ENCODE results near the gene SPNS2. TPM values are rescaled to one million over a fixed set of nuclear protein-coding genes. Genes with fewer than 3 reads are reported as not detected.

The SPNS2 gene
- total and polyA plus RNA-seq, 2 experiments from 2014 or later = 1.7 to 2.3 TPM

DNA sequence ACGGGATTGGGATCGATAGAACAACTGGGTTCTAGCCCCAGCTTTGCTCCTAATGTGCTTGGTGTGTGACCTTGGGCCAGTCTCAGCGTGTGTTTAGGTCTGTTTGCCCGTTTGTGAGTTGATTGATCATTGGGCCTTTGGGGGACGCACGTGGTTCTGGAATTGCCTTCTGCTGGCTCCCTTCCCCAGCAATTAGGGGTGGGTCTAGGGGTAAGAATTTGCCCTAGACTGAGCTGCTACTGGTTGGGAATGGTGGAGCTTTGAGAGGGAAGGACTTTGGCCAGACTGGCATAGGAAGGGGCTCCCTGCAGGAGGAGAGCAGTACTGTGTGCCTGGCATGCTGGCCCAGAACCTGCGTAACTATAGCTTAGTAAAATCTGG, 1.5 kb downstream of the SPNS2 start:
- Histone ChIP-seq H2AFZ (peak overlapping the region; percentile 92; the same call in 1 of the 2 replicates), H4K20me1 (replicated peaks; ENCODE audit: insufficient read depth) (no peaks in the 10 kb centered on the region), H3K4me2 (peak overlapping the region; percentile 88), H3K4me3 (peak overlapping the region; percentile 72), H3K4me1 (ENCODE audit: insufficient read depth) (peaks cover 4% of the 10 kb centered on the region; the same call in 1 of the 2 replicates), H3F3A (replicated peaks; ENCODE audit: low read depth) (no peaks in the 10 kb centered on the region; the same call in 1 of the 2 replicates), H3K9me2 (ENCODE audit: insufficient read depth) (no peaks in the 10 kb centered on the region), H3K27ac (ENCODE audit: low read depth) (no peak overlapping the region), H3K79me2 (replicated peaks; ENCODE audit: insufficient read depth) (no peaks in the 10 kb centered on the region), H3K36me3 (ENCODE audit: insufficient read depth) (no peaks in the 10 kb centered on the region), H3K27me3 (ENCODE audit: insufficient read depth) (peaks cover 55% of the 10 kb centered on the region)
- peaks cover 63% of the 10 kb centered on the region for H3K27me3 Mint-ChIP-seq (ENCODE audit: insufficient read depth, low read depth, poor library complexity)
- peak overlapping the region; percentile 78 for H3K4me3 Mint-ChIP-seq
- H3K4me1 Mint-ChIP-seq = peaks cover 18% of the 10 kb centered on the region
- no peak overlapping the region for H3K27ac Mint-ChIP-seq
- H3K36me3 Mint-ChIP-seq (ENCODE audit: low read depth) = no peaks in the 10 kb centered on the region
- no peaks in the 10 kb centered on the region for H3K9me3 Mint-ChIP-seq
- TF ChIP-seq, protein P1, sequence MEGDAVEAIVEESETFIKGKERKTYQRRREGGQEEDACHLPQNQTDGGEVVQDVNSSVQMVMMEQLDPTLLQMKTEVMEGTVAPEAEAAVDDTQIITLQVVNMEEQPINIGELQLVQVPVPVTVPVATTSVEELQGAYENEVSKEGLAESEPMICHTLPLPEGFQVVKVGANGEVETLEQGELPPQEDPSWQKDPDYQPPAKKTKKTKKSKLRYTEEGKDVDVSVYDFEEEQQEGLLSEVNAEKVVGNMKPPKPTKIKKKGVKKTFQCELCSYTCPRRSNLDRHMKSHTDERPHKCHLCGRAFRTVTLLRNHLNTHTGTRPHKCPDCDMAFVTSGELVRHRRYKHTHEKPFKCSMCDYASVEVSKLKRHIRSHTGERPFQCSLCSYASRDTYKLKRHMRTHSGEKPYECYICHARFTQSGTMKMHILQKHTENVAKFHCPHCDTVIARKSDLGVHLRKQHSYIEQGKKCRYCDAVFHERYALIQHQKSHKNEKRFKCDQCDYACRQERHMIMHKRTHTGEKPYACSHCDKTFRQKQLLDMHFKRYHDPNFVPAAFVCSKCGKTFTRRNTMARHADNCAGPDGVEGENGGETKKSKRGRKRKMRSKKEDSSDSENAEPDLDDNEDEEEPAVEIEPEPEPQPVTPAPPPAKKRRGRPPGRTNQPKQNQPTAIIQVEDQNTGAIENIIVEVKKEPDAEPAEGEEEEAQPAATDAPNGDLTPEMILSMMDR (conservative IDR thresholded peaks at IDR 0.05; ENCODE audit: low read depth in 2 of 2) = 0 out of 4 replicates have a peak, but pooled peaks of 1 of the 2 experiments have one; percentile 8
- no peak for TF ChIP-seq EZH2phosphoT487 (IDR thresholded peaks at IDR 0.05; ENCODE audit: unreplicated experiment)
- DNase-seq (ENCODE audit: low spot score) (no peak), ATAC-seq (no peak; the same call in 2 of the 3 replicates)

- DNase-seq (ENCODE audit: low spot score) = no peak
- Mint-ChIP-seq H3K27me3 (ENCODE audit: insufficient read depth, low read depth, poor library complexity) (peaks cover 61% of the 10 kb centered on the region), H3K4me1 (peaks cover 18% of the 10 kb centered on the region), H3K27ac (no peak overlapping the region), H3K4me3 (no peak overlapping the region), H3K36me3 (ENCODE audit: low read depth) (no peaks in the 10 kb centered on the region), H3K9me3 (no peaks in the 10 kb centered on the region)
- no peak for ATAC-seq
- H3K36me3 ChIP-seq (ENCODE audit: insufficient read depth) = no peaks in the 10 kb centered on the region
- H3K27ac ChIP-seq (ENCODE audit: low read depth) = no peak overlapping the region
- H2AFZ ChIP-seq = no peak overlapping the region
- H3K4me3 ChIP-seq = no peak overlapping the region
- no peaks in the 10 kb centered on the region for H3K79me2 ChIP-seq (replicated peaks; ENCODE audit: insufficient read depth)
- H3K27me3 ChIP-seq (ENCODE audit: insufficient read depth) = peaks cover 50% of the 10 kb centered on the region
- peaks cover 4% of the 10 kb centered on the region; the same call in 1 of the 2 replicates for H3K4me1 ChIP-seq (ENCODE audit: insufficient read depth)
- no peak overlapping the region for H3K4me2 ChIP-seq
- no peaks in the 10 kb centered on the region for H4K20me1 ChIP-seq (replicated peaks; ENCODE audit: insufficient read depth)
- H3K9me2 ChIP-seq (ENCODE audit: insufficient read depth) = no peaks in the 10 kb centered on the region
- H3F3A ChIP-seq (replicated peaks; ENCODE audit: low read depth) = no peaks in the 10 kb centered on the region; the same call in 1 of the 2 replicates
- TF ChIP-seq ZNF331 (CRISPR knock-in tag; IDR thresholded peaks at IDR 0.05; ENCODE audit: low read depth) (no peak), EZH2 (IDR thresholded peaks at IDR 0.05; ENCODE audit: low read depth, unreplicated experiment) (no peak), NANOG (IDR thresholded peaks at IDR 0.05; ENCODE audit: borderline replicate concordance) (no peak), CREB1 (CRISPR knock-in tag; IDR thresholded peaks at IDR 0.05; ENCODE audit: low read depth) (no peak), ETS1 (IDR thresholded peaks at IDR 0.05) (no peak), STAT1 (IDR thresholded peaks at IDR 0.05; ENCODE audit: unreplicated experiment) (no peak)
- TF ChIP-seq, protein P2, sequence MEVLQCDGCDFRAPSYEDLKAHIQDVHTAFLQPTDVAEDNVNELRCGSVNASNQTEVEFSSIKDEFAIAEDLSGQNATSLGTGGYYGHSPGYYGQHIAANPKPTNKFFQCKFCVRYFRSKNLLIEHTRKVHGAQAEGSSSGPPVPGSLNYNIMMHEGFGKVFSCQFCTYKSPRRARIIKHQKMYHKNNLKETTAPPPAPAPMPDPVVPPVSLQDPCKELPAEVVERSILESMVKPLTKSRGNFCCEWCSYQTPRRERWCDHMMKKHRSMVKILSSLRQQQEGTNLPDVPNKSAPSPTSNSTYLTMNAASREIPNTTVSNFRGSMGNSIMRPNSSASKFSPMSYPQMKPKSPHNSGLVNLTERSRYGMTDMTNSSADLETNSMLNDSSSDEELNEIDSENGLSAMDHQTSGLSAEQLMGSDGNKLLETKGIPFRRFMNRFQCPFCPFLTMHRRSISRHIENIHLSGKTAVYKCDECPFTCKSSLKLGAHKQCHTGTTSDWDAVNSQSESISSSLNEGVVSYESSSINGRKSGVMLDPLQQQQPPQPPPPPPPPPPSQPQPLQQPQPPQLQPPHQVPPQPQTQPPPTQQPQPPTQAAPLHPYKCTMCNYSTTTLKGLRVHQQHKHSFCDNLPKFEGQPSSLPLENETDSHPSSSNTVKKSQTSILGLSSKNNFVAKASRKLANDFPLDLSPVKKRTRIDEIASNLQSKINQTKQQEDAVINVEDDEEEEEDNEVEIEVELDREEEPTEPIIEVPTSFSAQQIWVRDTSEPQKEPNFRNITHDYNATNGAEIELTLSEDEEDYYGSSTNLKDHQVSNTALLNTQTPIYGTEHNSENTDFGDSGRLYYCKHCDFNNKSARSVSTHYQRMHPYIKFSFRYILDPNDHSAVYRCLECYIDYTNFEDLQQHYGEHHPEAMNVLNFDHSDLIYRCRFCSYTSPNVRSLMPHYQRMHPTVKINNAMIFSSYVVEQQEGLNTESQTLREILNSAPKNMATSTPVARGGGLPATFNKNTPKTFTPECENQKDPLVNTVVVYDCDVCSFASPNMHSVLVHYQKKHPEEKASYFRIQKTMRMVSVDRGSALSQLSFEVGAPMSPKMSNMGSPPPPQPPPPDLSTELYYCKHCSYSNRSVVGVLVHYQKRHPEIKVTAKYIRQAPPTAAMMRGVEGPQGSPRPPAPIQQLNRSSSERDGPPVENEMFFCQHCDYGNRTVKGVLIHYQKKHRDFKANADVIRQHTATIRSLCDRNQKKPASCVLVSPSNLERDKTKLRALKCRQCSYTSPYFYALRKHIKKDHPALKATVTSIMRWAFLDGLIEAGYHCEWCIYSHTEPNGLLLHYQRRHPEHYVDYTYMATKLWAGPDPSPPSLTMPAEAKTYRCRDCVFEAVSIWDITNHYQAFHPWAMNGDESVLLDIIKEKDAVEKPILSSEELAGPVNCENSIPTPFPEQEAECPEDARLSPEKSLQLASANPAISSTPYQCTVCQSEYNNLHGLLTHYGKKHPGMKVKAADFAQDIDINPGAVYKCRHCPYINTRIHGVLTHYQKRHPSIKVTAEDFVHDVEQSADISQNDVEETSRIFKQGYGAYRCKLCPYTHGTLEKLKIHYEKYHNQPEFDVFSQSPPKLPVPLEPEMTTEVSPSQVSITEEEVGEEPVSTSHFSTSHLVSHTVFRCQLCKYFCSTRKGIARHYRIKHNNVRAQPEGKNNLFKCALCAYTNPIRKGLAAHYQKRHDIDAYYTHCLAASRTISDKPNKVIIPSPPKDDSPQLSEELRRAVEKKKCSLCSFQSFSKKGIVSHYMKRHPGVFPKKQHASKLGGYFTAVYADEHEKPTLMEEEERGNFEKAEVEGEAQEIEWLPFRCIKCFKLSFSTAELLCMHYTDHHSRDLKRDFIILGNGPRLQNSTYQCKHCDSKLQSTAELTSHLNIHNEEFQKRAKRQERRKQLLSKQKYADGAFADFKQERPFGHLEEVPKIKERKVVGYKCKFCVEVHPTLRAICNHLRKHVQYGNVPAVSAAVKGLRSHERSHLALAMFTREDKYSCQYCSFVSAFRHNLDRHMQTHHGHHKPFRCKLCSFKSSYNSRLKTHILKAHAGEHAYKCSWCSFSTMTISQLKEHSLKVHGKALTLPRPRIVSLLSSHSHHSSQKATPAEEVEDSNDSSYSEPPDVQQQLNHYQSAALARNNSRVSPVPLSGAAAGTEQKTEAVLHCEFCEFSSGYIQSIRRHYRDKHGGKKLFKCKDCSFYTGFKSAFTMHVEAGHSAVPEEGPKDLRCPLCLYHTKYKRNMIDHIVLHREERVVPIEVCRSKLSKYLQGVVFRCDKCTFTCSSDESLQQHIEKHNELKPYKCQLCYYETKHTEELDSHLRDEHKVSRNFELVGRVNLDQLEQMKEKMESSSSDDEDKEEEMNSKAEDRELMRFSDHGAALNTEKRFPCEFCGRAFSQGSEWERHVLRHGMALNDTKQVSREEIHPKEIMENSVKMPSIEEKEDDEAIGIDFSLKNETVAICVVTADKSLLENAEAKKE (CRISPR knock-in tag; IDR thresholded peaks at IDR 0.05) = no peak
- TF ChIP-seq, protein P1 (conservative IDR thresholded peaks at IDR 0.05; ENCODE audit: low read depth in 2 of 2) = no peak
These were observed 2.7 kb downstream of the SPNS2 start for GRCh38 chr17:4501295-4501949.

Measured in GM23338 (cell line).